NB4 (cell line): ENCODE measurements around the gene COL2A1.

Source experiments
- DNase-seq: peaks from one replicate; pipeline ENCODE4 v3.0.0; 2010; ENCODE audit warnings: low read depth
- H3K4me3 ChIP-seq: one replicate; pipeline ENCODE4 v1.5.1; 2011; ENCODE audit warnings: mild to moderate bottlenecking, low read depth, low read length, moderate library complexity
- CTCF ChIP-seq: IDR thresholded peaks from one replicate; pipeline ENCODE4 v1.5.1; 2012; ENCODE audit warnings: low read depth, low read length
- MAX ChIP-seq: IDR thresholded peaks from 2 replicates; pipeline ENCODE4 v1.6.1; 2011; ENCODE audit warnings: low read depth, low read length
- MYC ChIP-seq: IDR thresholded peaks from 2 replicates; pipeline ENCODE4 v1.6.1; 2011; ENCODE audit warnings: low read depth, low read length
- POLR2A ChIP-seq: IDR thresholded peaks from 2 replicates; pipeline ENCODE4 v1.6.1; 2011; ENCODE audit warnings: mild to moderate bottlenecking; ENCODE audit not compliant: insufficient read length; ENCODE audit errors: extremely low read depth

The COL2A1 gene

GRCh38 chr12:47986832-47987231 is 17.4 kb downstream of the COL2A1 start:
- no peak overlapping the region for H3K4me3 ChIP-seq
- no peak for DNase-seq
- TF ChIP-seq MAX: no peak
- no peak for TF ChIP-seq CTCF
- no peak for TF ChIP-seq MYC
- TF ChIP-seq POLR2A: no peak

- TF ChIP-seq MYC (no peak), POLR2A (no peak), CTCF (no peak), MAX (no peak)
- DNase-seq: no peak
- H3K4me3 ChIP-seq: no peak overlapping the region
These were observed 18.0 kb downstream of the COL2A1 start for GRCh38 chr12:47986291-47986660.

GRCh38 chr12:47985596-47986290 is 18.5 kb downstream of the COL2A1 start:
- TF ChIP-seq POLR2A: no peak
- TF ChIP-seq CTCF: no peak
- no peak for TF ChIP-seq MAX
- TF ChIP-seq MYC: no peak
- no peak overlapping the region for H3K4me3 ChIP-seq
- no peak for DNase-seq

GRCh38 chr12:47984331-47984801 is 19.9 kb downstream of the COL2A1 start:
- no peak for DNase-seq
- TF ChIP-seq MYC (no peak), POLR2A (no peak), CTCF (no peak), MAX (no peak)
- no peak overlapping the region for H3K4me3 ChIP-seq

- no peak for DNase-seq
- no peak overlapping the region for H3K4me3 ChIP-seq
- TF ChIP-seq POLR2A (no peak), MYC (no peak), MAX (no peak), CTCF (no peak)
These were observed 20.6 kb downstream of the COL2A1 start for GRCh38 chr12:47983541-47984115.
